ENCODE measurements around the gene EYA2.

The EYA2 gene

DNA sequence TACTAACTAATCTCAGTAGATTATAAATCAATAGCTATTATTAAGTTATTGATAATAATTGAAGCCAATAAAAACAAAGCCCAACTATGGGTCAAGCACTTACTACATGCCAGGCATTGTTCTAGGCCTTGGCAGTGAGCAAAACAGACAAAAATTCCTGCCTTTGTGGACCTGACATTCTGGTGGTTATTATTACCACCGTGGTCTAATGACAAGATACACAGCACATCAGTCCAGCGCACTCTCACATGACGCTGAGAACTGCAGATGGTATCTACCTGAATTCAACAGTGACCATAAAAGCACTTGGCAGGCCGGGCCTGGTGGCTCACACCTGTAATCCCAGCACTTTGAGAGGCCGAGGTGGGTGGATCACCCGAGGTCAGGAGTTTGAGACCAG is 340.5 kb downstream of the EYA2 start:
- Histone ChIP-seq H3K36me3 (ENCODE audit: control insufficient read depth, insufficient read depth, low read length) (peaks cover 94% of the 10 kb centered on the region), H3K9me3 (ENCODE audit: control insufficient read depth, insufficient read depth, low read length) (no peaks in the 10 kb centered on the region), H3K9ac (ENCODE audit: low read depth, low read length) (no peak overlapping the region), H3K4me3 (ENCODE audit: low read depth, low read length) (no peak overlapping the region), H3K4me1 (ENCODE audit: control insufficient read depth, insufficient read depth, low read length) (peaks cover 13% of the 10 kb centered on the region; the same call in 1 of the 2 replicates), H3K27me3 (ENCODE audit: control insufficient read depth, insufficient read depth, low read length) (no peaks in the 10 kb centered on the region), H3K27ac (ENCODE audit: low read depth, low read length) (no peak overlapping the region)

DNA sequence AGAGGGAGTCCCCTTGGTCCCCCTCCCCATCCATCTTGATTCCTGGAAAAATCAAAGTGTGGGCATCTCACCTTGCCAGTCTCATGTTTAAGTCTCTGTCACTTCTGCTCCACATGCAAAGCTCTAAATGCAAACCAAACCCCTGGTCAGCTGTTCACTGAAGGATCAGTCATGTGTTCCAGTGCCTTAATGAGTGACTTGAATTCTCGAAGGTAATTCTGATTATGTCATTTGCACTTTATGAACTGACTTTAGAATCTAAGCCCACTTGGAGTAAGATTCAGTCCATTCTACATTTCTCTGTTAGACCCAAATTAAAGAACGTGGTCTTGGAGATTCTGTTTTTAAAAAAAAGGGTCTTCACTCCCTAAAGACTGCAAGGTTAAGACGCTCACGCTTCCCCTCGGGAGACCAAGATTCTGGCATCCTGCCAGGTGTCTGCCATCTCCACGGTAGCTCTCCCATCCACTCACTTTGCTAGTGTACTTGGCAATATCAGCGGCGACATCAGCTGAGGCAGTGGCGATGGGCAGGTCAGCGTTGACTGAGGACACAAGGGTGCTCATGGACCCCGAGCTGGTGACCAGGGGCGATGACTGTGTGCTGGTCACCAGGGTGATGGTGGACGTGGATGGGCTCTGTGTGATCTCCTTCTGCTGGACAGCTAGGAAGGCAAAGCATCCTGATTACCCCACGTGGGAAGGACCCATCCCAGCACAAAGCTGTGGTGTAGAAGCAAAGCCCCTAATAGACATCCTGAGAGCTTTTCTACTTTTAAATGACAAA is 341.4 kb downstream of the EYA2 start:
- Histone ChIP-seq H3K4me3 (ENCODE audit: low read depth, low read length) (no peak overlapping the region), H3K9ac (ENCODE audit: low read depth, low read length) (no peak overlapping the region), H3K27me3 (ENCODE audit: control insufficient read depth, insufficient read depth, low read length) (no peaks in the 10 kb centered on the region), H3K9me3 (ENCODE audit: control insufficient read depth, insufficient read depth, low read length) (no peaks in the 10 kb centered on the region), H3K27ac (ENCODE audit: low read depth, low read length) (no peak overlapping the region), H3K36me3 (ENCODE audit: control insufficient read depth, insufficient read depth, low read length) (peaks cover 87% of the 10 kb centered on the region), H3K4me1 (ENCODE audit: control insufficient read depth, insufficient read depth, low read length) (peaks cover 11% of the 10 kb centered on the region; the same call in 1 of the 2 replicates)

DNA sequence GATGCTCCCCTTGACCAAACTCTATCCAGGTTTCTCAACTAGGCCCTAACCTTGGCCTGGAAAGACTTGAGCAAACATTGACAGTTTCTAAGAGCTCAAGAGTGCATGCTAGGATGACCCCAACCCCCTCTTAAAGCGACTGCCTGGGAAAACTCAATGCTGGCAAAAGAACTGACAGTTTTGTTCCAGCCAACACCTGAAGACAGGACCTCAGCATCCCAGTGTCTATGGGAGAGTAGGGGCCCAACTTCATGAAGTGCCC is 341.9 kb downstream of the EYA2 start:
- no peak overlapping the region for H3K27ac ChIP-seq (ENCODE audit: low read depth, low read length)
- no peak overlapping the region for H3K4me3 ChIP-seq (ENCODE audit: low read depth, low read length)
- H3K9ac ChIP-seq (ENCODE audit: low read depth, low read length) = no peak overlapping the region
- H3K27me3 ChIP-seq (ENCODE audit: control insufficient read depth, insufficient read depth, low read length) = no peaks in the 10 kb centered on the region
- no peaks in the 10 kb centered on the region for H3K9me3 ChIP-seq (ENCODE audit: control insufficient read depth, insufficient read depth, low read length)
- peaks cover 6% of the 10 kb centered on the region; the same call in 1 of the 2 replicates for H3K4me1 ChIP-seq (ENCODE audit: control insufficient read depth, insufficient read depth, low read length)
- H3K36me3 ChIP-seq (ENCODE audit: control insufficient read depth, insufficient read depth, low read length) = peaks cover 86% of the 10 kb centered on the region

DNA sequence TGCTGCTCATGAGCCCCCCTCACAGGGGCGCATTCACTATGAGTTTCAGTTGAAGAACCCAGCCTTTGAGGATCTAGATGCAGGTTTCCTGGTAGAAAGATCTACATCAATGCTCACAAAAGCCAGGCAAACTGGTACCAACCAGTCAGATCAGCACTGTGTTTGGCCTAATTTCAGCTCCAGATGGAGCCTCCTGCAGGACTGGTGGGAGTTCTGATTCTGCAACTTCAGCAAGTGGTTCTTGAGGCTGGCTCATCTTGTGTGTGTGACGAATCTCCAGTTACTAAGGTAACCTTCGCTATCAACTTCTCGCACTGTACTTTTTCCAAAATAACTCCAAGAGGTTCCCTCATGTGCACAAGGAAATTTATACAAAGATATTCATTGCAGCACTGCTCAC is 343.1 kb downstream of the EYA2 start:
- no peaks in the 10 kb centered on the region for H3K4me1 ChIP-seq (ENCODE audit: control insufficient read depth, insufficient read depth, low read length)
- peaks cover 87% of the 10 kb centered on the region for H3K36me3 ChIP-seq (ENCODE audit: control insufficient read depth, insufficient read depth, low read length)

More for the DNA sequence above, 343.1 kb downstream of the EYA2 start:
- H3K9me3 ChIP-seq (ENCODE audit: control insufficient read depth, insufficient read depth, low read length) = no peaks in the 10 kb centered on the region
- H3K27me3 ChIP-seq (ENCODE audit: control insufficient read depth, insufficient read depth, low read length) = no peaks in the 10 kb centered on the region
- no peak overlapping the region for H3K4me3 ChIP-seq (ENCODE audit: low read depth, low read length)
- H3K9ac ChIP-seq (ENCODE audit: low read depth, low read length) = no peak overlapping the region
- H3K27ac ChIP-seq (ENCODE audit: low read depth, low read length) = no peak overlapping the region

All from HUES48 (cell line).